IMR-90 (cell line): ENCODE measurements around the gene ZBTB24.

ENCODE experiments used
- BHLHE40 ChIP-seq: fragments of 150-350 bp; IDR thresholded peaks from 2 replicates; pipeline ENCODE4 v1.6.1; 2016; ENCODE audit warnings: mild to moderate bottlenecking, low read depth, low read length
- CTCF ChIP-seq: conservative IDR thresholded peaks from 2 replicates; pipeline ENCODE4 v1.5.1; 2012; ENCODE audit warnings: mild to moderate bottlenecking, low read depth, low read length, improper control_type of control experiment
- ELK1 ChIP-seq: fragments of 150-350 bp; IDR thresholded peaks from 2 replicates; pipeline ENCODE4 v1.6.1; 2016; ENCODE audit warnings: low read depth, mild to moderate bottlenecking, low read length, moderate library complexity, borderline replicate concordance
- MAFK ChIP-seq: IDR thresholded peaks from 2 replicates; pipeline ENCODE4 v1.6.1; 2012; ENCODE audit warnings: low read depth, low read length, improper control_type of control experiment
- MXI1 ChIP-seq: IDR thresholded peaks from 2 replicates; pipeline ENCODE4 v1.6.1; 2012; ENCODE audit warnings: low read depth, mild to moderate bottlenecking, low read length, moderate library complexity, borderline replicate concordance
- POLR2A ChIP-seq: IDR thresholded peaks from 2 replicates; pipeline ENCODE4 v1.6.1; 2012; ENCODE audit warnings: mild to moderate bottlenecking, low read depth, low read length
- RCOR1 ChIP-seq: IDR thresholded peaks from 2 replicates; pipeline ENCODE4 v1.6.1; 2012; ENCODE audit warnings: mild to moderate bottlenecking, low read length, improper control_type of control experiment; ENCODE audit not compliant: insufficient replicate concordance
- RFX5 ChIP-seq: IDR thresholded peaks from 2 replicates; pipeline ENCODE4 v1.8.0; 2012; ENCODE audit warnings: low read depth, mild to moderate bottlenecking, low read length, moderate library complexity
- USF2 ChIP-seq: fragments of 150-350 bp; IDR thresholded peaks from 2 replicates; pipeline ENCODE4 v1.6.1; 2017; ENCODE audit warnings: mild to moderate bottlenecking, antibody characterized with exemption, low read length, low read depth

GRCh38 chr6:109477184-109477583 lies 5.8 kb downstream of the ZBTB24 start:
- TF ChIP-seq POLR2A (no peak), CTCF (no peak), MXI1 (no peak), MAFK (no peak), ELK1 (no peak), BHLHE40 (no peak), RCOR1 (no peak), RFX5 (no peak), USF2 (no peak)
